Dermis microvascular lymphatic vessel endothelial cell (primary cell): Measurements from ENCODE around the gene FN3KRP. TPM values are rescaled to one million over a fixed set of nuclear protein-coding genes. Genes with fewer than 3 reads are reported as not detected.
A peak's percentile ranks its signal among the peaks of the same experiment; 100 is the strongest.
"Not testable (repeated sequence)": the region's sequence is repeated elsewhere in the genome, so short reads cannot be mapped to it uniquely, and the experiment has no call there.

ENCODE experiments used
- DNase-seq, 2 donors: peaks; one replicate each; pipeline versions ENCODE4 v3.0.0 to v3.0.0-alpha.2; 2010; ENCODE audit warnings: low read depth in 2 of 2
- total RNA-seq: library from RNA; depleted of rRNA; stranded (reverse); fragments of >200 nt; gene quantifications from 2 replicates; pipeline ENCODE4 v1.2.1, GENCODE V29; 2014

The FN3KRP gene
- total RNA-seq, 1 donor from 2014 or later = 16.7 TPM

- DNase-seq = no peak
Measured at GRCh38 chr17:82743344-82744219, 27.1 kb downstream of the FN3KRP start.

- DNase-seq = not testable (repeated sequence)
Measured at GRCh38 chr17:82744736-82745135, 28.2 kb downstream of the FN3KRP start.

- no peak for DNase-seq
Measured at GRCh38 chr17:82745524-82745923, 29.0 kb downstream of the FN3KRP start.

- no peak for DNase-seq
Measured at GRCh38 chr17:82748756-82749155, 32.2 kb downstream of the FN3KRP start.

- DNase-seq = no peak
Measured at GRCh38 chr17:82750241-82750908, 33.9 kb downstream of the FN3KRP start.

GRCh38 chr17:82751171-82751570 lies 34.7 kb downstream of the FN3KRP start:
- DNase-seq = no peak

GRCh38 chr17:82751571-82752370 lies 35.3 kb downstream of the FN3KRP start, which contains the start of gene TBCD:
TBCD (plus strand) TSS chr17:82752065; CDS start chr17:82752194, 129 bp downstream.
- DNase-seq = peak; percentile 65 to 93

GRCh38 chr17:82752371-82753200 lies 36.1 kb downstream of the FN3KRP start:
- DNase-seq = peak in 1 of 2 donors; percentile 38

- DNase-seq = no peak
Measured at GRCh38 chr17:82753201-82753464, 36.6 kb downstream of the FN3KRP start.

GRCh38 chr17:82754297-82755208 lies 38.0 kb downstream of the FN3KRP start:
- no peak for DNase-seq

GRCh38 chr17:82756166-82756565 lies 39.7 kb downstream of the FN3KRP start:
- DNase-seq = no peak

- no peak for DNase-seq
Measured at GRCh38 chr17:82765371-82765770, 48.9 kb downstream of the FN3KRP start.

- DNase-seq = peak in 1 of 2 donors; percentile 69
Measured at GRCh38 chr17:82767041-82767754, 50.7 kb downstream of the FN3KRP start.

- no peak for DNase-seq
Measured at GRCh38 chr17:82769041-82769440, 52.5 kb downstream of the FN3KRP start.

GRCh38 chr17:82772026-82772425 lies 55.5 kb downstream of the FN3KRP start:
- DNase-seq = no peak

GRCh38 chr17:82774456-82774855 lies 58.0 kb downstream of the FN3KRP start:
- DNase-seq = not testable (repeated sequence)

- DNase-seq = peak in 1 of 2 donors; percentile 48
Measured at GRCh38 chr17:82775001-82775823, 58.7 kb downstream of the FN3KRP start.

GRCh38 chr17:82776454-82776853 lies 59.9 kb downstream of the FN3KRP start:
- DNase-seq = no peak
